H1 (cell line): ENCODE data around the gene MANBA. TPM values are rescaled to one million over a fixed set of nuclear protein-coding genes. Genes with fewer than 3 reads are reported as not detected.

ENCODE experiments used
- CTCF ChIA-PET: fragments of 300-600 bp; sonication (Branson Sonifier 250); formaldehyde crosslinking; loops from one replicate; lab custom pipeline; 2021; ENCODE audit not compliant: partially characterized antibody; lab: Charles Lee
- POLR2A ChIA-PET: fragments of 300-600 bp; sonication (Branson Sonifier 250); formaldehyde crosslinking; loops from one replicate; lab custom pipeline; 2021; ENCODE audit warnings: inconsistent platforms; ENCODE audit not compliant: partially characterized antibody; lab: Charles Lee
- DNase-seq, 2 experiments: peaks; one replicate each; pipeline versions ENCODE4 v3.0.0 to v3.0.0-alpha.2; 2010 to 2022; ENCODE audit warnings: low spot score in 2 of 2, low read depth in 1 of 2, mixed read lengths in 1 of 2
- FAIRE-seq: peaks from 2 replicates; lab custom pipeline; 2011; peaks lifted over from hg19 to GRCh38; lab: Jason Lieb, UNC
- H2AFZ ChIP-seq: 2 replicates; pipeline ENCODE4 v1.8.1; 2012; ENCODE audit warnings: low read length, inconsistent platforms
- H2AK5ac ChIP-seq: 2 replicates; pipeline ENCODE4 v1.6.1; 2013; ENCODE audit warnings: low read depth, low read length
- H2BK120ac ChIP-seq: replicated peaks from 2 replicates; pipeline ENCODE3; 2013; ENCODE audit warnings: low read depth, low read length, inconsistent platforms
- H2BK12ac ChIP-seq: 2 replicates; pipeline ENCODE4 v1.6.1; 2013; ENCODE audit warnings: low read depth, low read length
- H2BK15ac ChIP-seq: 2 replicates; pipeline ENCODE4 v1.6.1; 2013; ENCODE audit warnings: low read length
- H2BK20ac ChIP-seq: 2 replicates; pipeline ENCODE4 v1.6.1; 2013; ENCODE audit warnings: low read length
- H2BK5ac ChIP-seq: 2 replicates; pipeline ENCODE4 v1.6.1; 2013; ENCODE audit warnings: low read depth, low read length
- H3K14ac ChIP-seq: 2 replicates; pipeline ENCODE4 v1.6.1; 2013; ENCODE audit warnings: inconsistent platforms; ENCODE audit not compliant: insufficient read length
- H3K18ac ChIP-seq: 2 replicates; pipeline ENCODE4 v1.6.1; 2013; ENCODE audit warnings: low read length; ENCODE audit errors: extremely low read depth
- H3K23ac ChIP-seq: 2 replicates; pipeline ENCODE4 v1.6.1; 2013; ENCODE audit warnings: inconsistent platforms; ENCODE audit not compliant: insufficient read length
- H3K23me2 ChIP-seq: 2 replicates; pipeline ENCODE4 v1.6.1; 2013; ENCODE audit warnings: low read depth, low read length
- H3K27ac ChIP-seq: 2 replicates; pipeline ENCODE4 v1.6.1; 2011; ENCODE audit warnings: low read depth, low read length, inconsistent platforms
- H3K27me3 ChIP-seq, 4 experiments: replicated peaks in 1 of 4; 1 replicate in 1 of 4; 2 replicates in 3 of 4; pipeline versions ENCODE4 v1.6.1 to v1.8.1; 2011 to 2013; ENCODE audit warnings: low read length in 3 of 4, mild to moderate bottlenecking in 3 of 4, inconsistent platforms in 2 of 4, mixed read lengths in 2 of 4, moderate library complexity in 1 of 4; ENCODE audit not compliant: control insufficient read depth in 3 of 4, insufficient read depth in 3 of 4; ENCODE audit errors: extremely low read depth in 1 of 4
- H3K36me3 ChIP-seq, 4 experiments: 2 replicates each; pipeline versions ENCODE4 v1.6.1 to v1.8.1; 2011 to 2013; ENCODE audit warnings: mild to moderate bottlenecking in 4 of 4, low read length in 3 of 4, moderate library complexity in 2 of 4, control low read depth in 1 of 4, inconsistent platforms in 1 of 4; ENCODE audit not compliant: insufficient read depth in 4 of 4, control insufficient read depth in 2 of 4
- H3K4ac ChIP-seq: replicated peaks from 2 replicates; pipeline ENCODE3; 2013; ENCODE audit warnings: low read length, low read depth, mixed read lengths, inconsistent platforms; ENCODE audit not compliant: insufficient read length
- H3K4me1 ChIP-seq, 4 experiments: replicated peaks in 1 of 4; 1 replicate in 1 of 4; 2 replicates in 3 of 4; pipeline versions ENCODE4 v1.6.1 to v1.8.1; 2011 to 2013; ENCODE audit warnings: low read length in 3 of 4, inconsistent platforms in 2 of 4, mixed read lengths in 1 of 4; ENCODE audit not compliant: insufficient read depth in 4 of 4, control insufficient read depth in 3 of 4
- H3K4me2 ChIP-seq, 2 experiments: 2 replicates each; pipeline versions ENCODE4 v1.6.1 to v1.8.1; 2011 to 2013; ENCODE audit warnings: low read depth in 2 of 2, low read length in 2 of 2, control low read depth in 1 of 2, inconsistent platforms in 1 of 2, mild to moderate bottlenecking in 1 of 2; ENCODE audit not compliant: insufficient read depth in 1 of 2
- H3K4me3 ChIP-seq, 4 experiments: fragments of 200-600, 300-600 bp in 1 of 4; sonication (generic), shearing (Covaris generic), sonication (Bioruptor Twin) in 1 of 4; 2 replicates each; pipeline versions ENCODE4 v1.5.1 to v1.8.1; 2011 to 2016; ENCODE audit warnings: low read length in 4 of 4, low read depth in 3 of 4, control low read depth in 2 of 4, inconsistent platforms in 2 of 4, mild to moderate bottlenecking in 2 of 4, mixed read lengths in 1 of 4, moderate library complexity in 1 of 4; ENCODE audit not compliant: insufficient read depth in 2 of 4; ENCODE audit errors: extremely low read depth in 1 of 4
- H3K56ac ChIP-seq: replicated peaks from 2 replicates; pipeline ENCODE3; 2013; ENCODE audit warnings: low read depth, mild to moderate bottlenecking, mixed read lengths, low read length, inconsistent platforms; ENCODE audit not compliant: insufficient read length
- H3K79me1 ChIP-seq: 2 replicates; pipeline ENCODE4 v1.6.1; 2013; ENCODE audit warnings: low read depth, low read length, control low read depth
- H3K79me2 ChIP-seq, 2 experiments: 2 replicates each; pipeline versions ENCODE4 v1.6.1 to v1.8.1; 2012 to 2013; ENCODE audit warnings: low read length in 2 of 2, mild to moderate bottlenecking in 2 of 2, inconsistent platforms in 1 of 2; ENCODE audit not compliant: insufficient read depth in 2 of 2, control insufficient read depth in 1 of 2
- H3K9ac ChIP-seq, 4 experiments: replicated peaks in 1 of 4; 1 replicate in 1 of 4; 2 replicates in 3 of 4; pipeline versions ENCODE4 v1.6.1 to v1.8.1; 2011 to 2013; ENCODE audit warnings: low read depth in 3 of 4, low read length in 3 of 4, control low read depth in 2 of 4, mild to moderate bottlenecking in 2 of 4, moderate library complexity in 2 of 4, inconsistent platforms in 1 of 4; ENCODE audit errors: extremely low read depth in 1 of 4
- H3K9me3 ChIP-seq, 2 experiments: 2 replicates each; pipeline versions ENCODE4 v1.6.1 to v1.8.1; 2012 to 2013; ENCODE audit warnings: mild to moderate bottlenecking in 2 of 2, moderate library complexity in 2 of 2, control low read depth in 1 of 2, inconsistent platforms in 1 of 2, low read depth in 1 of 2, low read length in 1 of 2, mixed read lengths in 1 of 2; ENCODE audit not compliant: insufficient read depth in 2 of 2
- H4K20me1 ChIP-seq, 2 experiments: replicated peaks in 1 of 2; 2 replicates each; pipeline versions ENCODE3 to v1.8.1; 2011 to 2013; ENCODE audit warnings: inconsistent platforms in 2 of 2, low read length in 2 of 2, mild to moderate bottlenecking in 1 of 2; ENCODE audit not compliant: insufficient read depth in 2 of 2, control insufficient read depth in 1 of 2
- H4K5ac ChIP-seq: 2 replicates; pipeline ENCODE4 v1.6.1; 2013; ENCODE audit warnings: low read length, low read depth, mixed read lengths, inconsistent platforms; ENCODE audit not compliant: insufficient read length
- H4K8ac ChIP-seq: 2 replicates; pipeline ENCODE4 v1.8.0; 2013; ENCODE audit warnings: mild to moderate bottlenecking, moderate library complexity, low read length, inconsistent platforms; ENCODE audit not compliant: insufficient read depth; ENCODE audit errors: extremely low read depth
- H4K91ac ChIP-seq: replicated peaks from 2 replicates; pipeline ENCODE3; 2013; ENCODE audit warnings: low read length, mixed read lengths, inconsistent platforms; ENCODE audit not compliant: insufficient read length
- MAX ChIP-seq: IDR thresholded peaks from 2 replicates; pipeline ENCODE4 v1.6.1; 2012; ENCODE audit warnings: inconsistent platforms
- POLR2AphosphoS5 ChIP-seq: IDR thresholded peaks from 2 replicates; pipeline ENCODE4 v1.6.1; 2011; ENCODE audit warnings: low read depth, low read length
- RNF2 ChIP-seq: fragments of 200-900, 300-1000 bp; sonication (generic); IDR thresholded peaks from 2 replicates; pipeline ENCODE4 v1.7.1; 2016; ENCODE audit warnings: borderline replicate concordance, low read depth, mild to moderate bottlenecking, antibody characterized with exemption, low read length; ENCODE audit not compliant: poor library complexity, severe bottlenecking; ENCODE audit errors: missing control alignments
- WGBS, 2 experiments: shearing (Covaris generic) in 1 of 2; methylation state at CpG; one replicate each; pipeline versions ENCODE4 v1.1.6 to v1.1.7; 2013 to 2015; ENCODE audit warnings: low lambda C conversion rate in 2 of 2, mixed read lengths in 2 of 2, inconsistent platforms in 1 of 2, low coverage in 1 of 2, missing lambda C conversion rate in 1 of 2; ENCODE audit not compliant: insufficient replicate concordance in 2 of 2, insufficient coverage in 1 of 2, insufficient read length in 1 of 2; ENCODE audit errors: extremely low coverage in 1 of 2, missing lambda C conversion rate in 1 of 2; 5-methylcytosine and 5-hydroxymethylcytosine counted together
- polyA plus RNA-seq, 7 experiments: library from polyadenylated mRNA; depleted of rRNA in 3 of 7; stranded (reverse) in 5 of 7; unstranded in 2 of 7; fragments of >200 nt in 5 of 7; fragments of 200-250 nt in 2 of 7; gene quantifications; 1 replicate in 5 of 7; 2 replicates in 1 of 7; 4 replicates in 1 of 7; pipeline versions ENCODE4 v1.2.1 to v1.2.3, GENCODE V29; 2011 to 2013; ENCODE audit warnings: missing spikeins in 2 of 7, mixed read lengths in 2 of 7
- total RNA-seq: library from RNA; stranded (reverse); fragmentation: NEBNext Ultra II Directional; extraction: Animal tissue kit (Norgen Biotek cat#: 25700); gene quantifications from 2 replicates; pipeline ENCODE4 v1.2.1, GENCODE V29; 2021

MANBA gene
- total and polyA plus RNA-seq, 2 of the 8 experiments (the other 6 are each of a cell fraction or from before 2014, with no cell fraction given): 22.9 to 27.8 TPM

GRCh38 chr4:102792361-102792936 lies 31.7 kb upstream of the MANBA start:
- Histone ChIP-seq H3K23me2 (no peaks in the 10 kb centered on the region), H3K27me3 (no peaks in the 10 kb centered on the region), H2BK5ac (no peak overlapping the region), H3K4ac (no peak overlapping the region), H3K18ac (no peak overlapping the region), H2AK5ac (no peak overlapping the region), H4K91ac (no peak overlapping the region), H3K79me2 (no peaks in the 10 kb centered on the region), H3K23ac (no peak overlapping the region), H4K5ac (no peak overlapping the region), H4K8ac (no peak overlapping the region), H3K14ac (no peak overlapping the region), H3K27ac (no peak overlapping the region), H4K20me1 (peaks cover 3 to 4% of the 10 kb centered on the region in 2 experiments), H3K4me1 (peaks cover 0 to 3% (median 1%) of the 10 kb centered on the region in 4 experiments; a peak in 1 of 7 replicates), H3K4me3 (no peak overlapping the region), H3K9ac (no peak overlapping the region), H2AFZ (no peak overlapping the region), H3K9me3 (no peaks in the 10 kb centered on the region), H3K56ac (no peak overlapping the region), H3K4me2 (no peak overlapping the region), H2BK12ac (no peak overlapping the region), H3K79me1 (no peaks in the 10 kb centered on the region), H2BK20ac (no peak overlapping the region), H3K36me3 (peaks cover 0 to 20% (median 7%) of the 10 kb centered on the region in 4 experiments; a peak in 3 of 8 replicates), H2BK120ac (no peak overlapping the region), H2BK15ac (no peak overlapping the region)
- ChIA-PET CTCF (interaction anchor here (0.9 to 1.8 kb wide), 4 partner anchors 11 to 254 kb away, joined by 3 to 4 read pairs (median 3); no protein-coding TSS in a partner anchor), POLR2A (interaction anchor here (0.6 to 4.9 kb wide), 9 partner anchors 10 to 209 kb away, joined by 3 to 36 read pairs (median 5); partner anchors contain the start of genes MANBA and UBE2D3)
- no peak for FAIRE-seq
- no peak for DNase-seq
- TF ChIP-seq MAX (0 out of 2 replicates have a peak, but pooled peaks have one; percentile 38), POLR2AphosphoS5 (0 out of 2 replicates have a peak, but pooled peaks have one; percentile 25), RNF2 (no peak)
- WGBS, 2 experiments: 84% methylated on average over 2 of the region's 2 CpGs; no CpG with 5 or more reads in 1 of the 2 experiments
